Measurements from ENCODE around the gene PWWP2B. TPM values are rescaled to one million over a fixed set of nuclear protein-coding genes. Genes with fewer than 3 reads are reported as not detected.

PWWP2B gene
- total RNA-seq, 4 donors from 2014 or later: 14.5 to 35.4 (median 27.3) TPM

GRCh38 chr10:132448248-132448731 is 51.3 kb downstream of the PWWP2B start:
- no peaks in the 10 kb centered on the region for H3K9me3 ChIP-seq
- WGBS, 2 donors: 67 to 84% methylated on average over 10 to 11 of the region's 15 CpGs
- peaks cover 20 to 36% of the 10 kb centered on the region in 2 donors for H3K4me1 ChIP-seq
- no peaks in the 10 kb centered on the region for H3K27me3 ChIP-seq
- intact Hi-C loops (cut with DNase I): no loop called here
- H3K36me3 ChIP-seq: no peaks in the 10 kb centered on the region
- peak overlapping the region; percentile 22 to 73 (median 51) for H3K27ac ChIP-seq
- H3K4me3 ChIP-seq (replicated peaks in 1 of 3): no peak overlapping the region
- peak in 1 of 2 donors; percentile 27 for DNase-seq
- TF ChIP-seq POLR2A (IDR thresholded peaks at IDR 0.05) (no peak), CTCF (IDR thresholded peaks at IDR 0.05) (no peak)

- TF ChIP-seq POLR2A (IDR thresholded peaks at IDR 0.05) (no peak), CTCF (IDR thresholded peaks at IDR 0.05) (no peak)
- peak overlapping the region in 1 of 3 donors; percentile 17 for H3K27ac ChIP-seq
- no peak overlapping the region for H3K4me3 ChIP-seq (replicated peaks in 1 of 3)
- no peak for DNase-seq
- intact Hi-C loops (cut with DNase I): no loop called here
- no peaks in the 10 kb centered on the region for H3K36me3 ChIP-seq
- no peaks in the 10 kb centered on the region for H3K9me3 ChIP-seq
- peaks cover 24 to 39% of the 10 kb centered on the region in 2 donors for H3K4me1 ChIP-seq
- no peaks in the 10 kb centered on the region for H3K27me3 ChIP-seq
- 71 to 78% methylated on average over 15 of the region's 22 CpGs for WGBS, 2 donors
Measured at GRCh38 chr10:132449051-132449810, 52.2 kb downstream of the PWWP2B start.

DNA sequence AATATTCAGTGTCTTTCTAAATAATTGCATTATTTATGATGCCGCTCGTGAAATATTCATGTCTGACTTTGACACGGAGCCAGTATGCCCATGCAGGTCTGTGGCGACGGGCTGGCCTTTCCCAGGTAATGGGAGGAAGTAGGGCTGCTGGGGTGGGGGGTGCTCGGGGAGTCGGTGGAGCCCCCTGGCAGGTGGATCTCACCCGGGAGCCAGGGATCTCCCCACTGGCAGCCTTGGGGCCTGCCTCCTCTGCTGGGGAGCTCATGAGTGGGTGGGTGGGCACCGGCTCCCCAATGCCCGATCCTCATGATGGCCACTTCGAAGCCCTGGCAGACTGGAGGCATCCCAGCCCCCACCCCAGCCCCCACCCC is 52.8 kb downstream of the PWWP2B start:
- intact Hi-C loops (cut with DNase I): no loop called here
- H3K27ac ChIP-seq: no peak overlapping the region

DNA sequence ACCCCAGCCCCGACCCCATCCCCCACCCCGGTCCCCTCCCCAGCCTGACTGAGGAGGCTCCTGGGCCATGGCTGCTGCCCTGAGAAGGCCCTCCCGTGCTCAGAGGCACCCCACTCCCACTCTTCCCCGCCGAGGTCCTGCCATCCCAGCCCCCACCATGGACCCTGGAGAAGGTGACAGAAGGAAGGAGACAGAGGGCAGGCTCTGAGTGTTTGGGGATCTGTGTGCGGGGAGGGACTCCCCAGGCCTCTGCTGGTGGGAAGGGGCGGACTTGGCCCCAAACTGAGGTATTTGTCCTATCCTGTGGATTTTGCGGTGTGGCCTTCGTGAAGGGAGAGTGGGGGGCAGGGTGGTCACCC is 53.4 kb downstream of the PWWP2B start:
- Histone ChIP-seq H3K36me3 (no peaks in the 10 kb centered on the region), H3K4me3 (replicated peaks in 1 of 3) (no peak overlapping the region), H3K9me3 (no peaks in the 10 kb centered on the region), H3K27ac (no peak overlapping the region), H3K27me3 (no peaks in the 10 kb centered on the region), H3K4me1 (peaks cover 24 to 39% of the 10 kb centered on the region in 2 donors)
- 68 to 93% methylated on average over 4 to 5 of the region's 9 CpGs for WGBS, 2 donors
- no peak for TF ChIP-seq CTCF (IDR thresholded peaks at IDR 0.05)
- no peak for TF ChIP-seq POLR2A (IDR thresholded peaks at IDR 0.05)
- DNase-seq: no peak
- intact Hi-C loops (cut with DNase I): no loop called here

More for the DNA sequence above, 52.8 kb downstream of the PWWP2B start:
- no peak for TF ChIP-seq POLR2A (IDR thresholded peaks at IDR 0.05)
- TF ChIP-seq CTCF (IDR thresholded peaks at IDR 0.05): no peak
- no peak overlapping the region for H3K4me3 ChIP-seq (replicated peaks in 1 of 3)
- no peak for DNase-seq
- H3K4me1 ChIP-seq: peaks cover 24 to 39% of the 10 kb centered on the region in 2 donors
- no peaks in the 10 kb centered on the region for H3K36me3 ChIP-seq
- 75 to 88% methylated on average over 9 to 11 of the region's 11 CpGs for WGBS, 2 donors
- H3K9me3 ChIP-seq: no peaks in the 10 kb centered on the region
- H3K27me3 ChIP-seq: no peaks in the 10 kb centered on the region

- Histone ChIP-seq H3K4me1 (peaks cover 24 to 39% of the 10 kb centered on the region in 2 donors), H3K4me3 (replicated peaks in 1 of 3) (no peak overlapping the region), H3K36me3 (no peaks in the 10 kb centered on the region), H3K27me3 (no peaks in the 10 kb centered on the region), H3K9me3 (no peaks in the 10 kb centered on the region), H3K27ac (no peak overlapping the region)
- no peak for DNase-seq
- TF ChIP-seq POLR2A (IDR thresholded peaks at IDR 0.05) (no peak), CTCF (IDR thresholded peaks at IDR 0.05) (no peak)
- intact Hi-C loops (cut with DNase I): no loop called here
- 87 to 92% methylated on average over 11 of the region's 11 CpGs for WGBS, 2 donors
Measured at GRCh38 chr10:132450825-132451505, 54.0 kb downstream of the PWWP2B start.
